IMR-90 (cell line): ENCODE data around the gene TMC1. TPM values are rescaled to one million over a fixed set of nuclear protein-coding genes. Genes with fewer than 3 reads are reported as not detected.

Source experiments
- ATAC-seq: fragments of 200-7000 bp; cut with Tn5 transposase; 2 replicates; pipeline ENCODE4 v1.9.1; 2020; ENCODE audit warnings: low read depth, mild to moderate bottlenecking, moderate library complexity
- BruUV-seq: library from RNA; stranded (reverse); fragments of 400-500 nt; replicated peaks from 2 replicates; lab custom pipeline; 2021; lab: Mats Ljungman, UMichigan
- CTCF ChIA-PET: fragments of 300-600 bp; formaldehyde crosslinking; extraction: SDS; loops from one replicate; lab custom pipeline; 2021; ENCODE audit warnings: antibody characterized with exemption; lab: Yijun Ruan, JAX
- POLR2A ChIA-PET: fragments of 300-600 bp; sonication (Branson Sonifier 250); formaldehyde crosslinking; loops from one replicate; lab custom pipeline; 2022; ENCODE audit warnings: antibody characterized with exemption; ENCODE audit not compliant: unreplicated experiment; lab: Charles Lee
- DNase-seq: peaks from one replicate; pipeline ENCODE4 v3.0.0; 2013
- H2AFZ ChIP-seq: replicated peaks from 2 replicates; pipeline ENCODE3; 2013; ENCODE audit warnings: low read length, mild to moderate bottlenecking; ENCODE audit not compliant: poor library complexity
- H2AK5ac ChIP-seq: 2 replicates; pipeline ENCODE4 v1.6.1; 2013; ENCODE audit warnings: low read depth, low read length, inconsistent platforms
- H2AK9ac ChIP-seq: replicated peaks from 2 replicates; pipeline ENCODE3; 2013; ENCODE audit warnings: mild to moderate bottlenecking, low read depth, low read length, moderate library complexity; ENCODE audit not compliant: poor library complexity
- H2BK120ac ChIP-seq: 2 replicates; pipeline ENCODE4 v1.6.1; 2013; ENCODE audit warnings: low read depth, low read length, inconsistent platforms
- H2BK15ac ChIP-seq: 3 replicates; pipeline ENCODE4 v1.6.1; 2013; ENCODE audit warnings: low read depth, low read length, inconsistent platforms
- H2BK20ac ChIP-seq: 2 replicates; pipeline ENCODE4 v1.6.1; 2013; ENCODE audit warnings: low read depth, mild to moderate bottlenecking, inconsistent platforms, low read length, moderate library complexity
- H2BK5ac ChIP-seq: 2 replicates; pipeline ENCODE4 v1.6.1; 2013; ENCODE audit warnings: mild to moderate bottlenecking, low read depth, low read length, inconsistent platforms; ENCODE audit not compliant: poor library complexity, severe bottlenecking
- H3K14ac ChIP-seq: replicated peaks from 2 replicates; pipeline ENCODE4 v1.6.1; 2013; ENCODE audit warnings: low read depth, low read length, inconsistent platforms
- H3K18ac ChIP-seq: 2 replicates; pipeline ENCODE4 v1.6.1; 2013; ENCODE audit warnings: low read depth, low read length, control low read depth
- H3K23ac ChIP-seq: 2 replicates; pipeline ENCODE4 v1.6.1; 2013; ENCODE audit warnings: low read depth, low read length, inconsistent platforms
- H3K27ac ChIP-seq: 2 replicates; pipeline ENCODE4 v1.5.1; 2013; ENCODE audit warnings: mild to moderate bottlenecking, control low read depth, low read length; ENCODE audit not compliant: insufficient read depth
- H3K27me3 ChIP-seq: 2 replicates; pipeline ENCODE4 v1.6.1; 2013; ENCODE audit warnings: low read length; ENCODE audit not compliant: control insufficient read depth, insufficient read depth
- H3K36me3 ChIP-seq: 2 replicates; pipeline ENCODE4 v1.6.1; 2013; ENCODE audit warnings: low read length, mixed read lengths; ENCODE audit not compliant: control insufficient read depth, insufficient read depth
- H3K4ac ChIP-seq: 2 replicates; pipeline ENCODE4 v1.6.1; 2013; ENCODE audit warnings: low read depth, low read length, inconsistent platforms
- H3K4me1 ChIP-seq: 2 replicates; pipeline ENCODE4 v1.6.1; 2013; ENCODE audit warnings: low read length, mixed read lengths; ENCODE audit not compliant: control insufficient read depth, insufficient read depth
- H3K4me2 ChIP-seq: 2 replicates; pipeline ENCODE4 v1.6.1; 2013; ENCODE audit warnings: low read depth, mild to moderate bottlenecking, control low read depth, low read length, moderate library complexity
- H3K4me3 ChIP-seq: 2 replicates; pipeline ENCODE4 v1.5.1; 2013; ENCODE audit warnings: low read depth, mild to moderate bottlenecking, control low read depth, low read length, moderate library complexity; ENCODE audit not compliant: insufficient read depth
- H3K56ac ChIP-seq: 2 replicates; pipeline ENCODE4 v1.6.1; 2013; ENCODE audit warnings: low read length, inconsistent platforms; ENCODE audit not compliant: insufficient read depth; ENCODE audit errors: extremely low read depth
- H3K79me1 ChIP-seq, 2 experiments: 2 replicates each; pipeline ENCODE4 v1.6.1; 2013; ENCODE audit warnings: low read length in 2 of 2, inconsistent platforms in 1 of 2, low read depth in 1 of 2
- H3K9ac ChIP-seq: 2 replicates; pipeline ENCODE4 v1.6.1; 2013; ENCODE audit warnings: low read depth, low read length, control low read depth
- H3K9me1 ChIP-seq: 2 replicates; pipeline ENCODE4 v1.6.1; 2013; ENCODE audit warnings: low read length, inconsistent platforms; ENCODE audit not compliant: insufficient read depth
- H3K9me3 ChIP-seq: 2 replicates; pipeline ENCODE4 v1.6.1; 2013; ENCODE audit warnings: low read length; ENCODE audit not compliant: control insufficient read depth, insufficient read depth
- H4K20me1 ChIP-seq: 2 replicates; pipeline ENCODE4 v1.6.1; 2013; ENCODE audit warnings: low read length, inconsistent platforms; ENCODE audit not compliant: insufficient read depth
- H4K5ac ChIP-seq: 2 replicates; pipeline ENCODE4 v1.6.1; 2013; ENCODE audit warnings: mild to moderate bottlenecking, low read depth, low read length, control low read depth
- H4K8ac ChIP-seq, 2 experiments: 2 replicates each; pipeline ENCODE4 v1.6.1; 2013; ENCODE audit warnings: low read depth in 2 of 2, low read length in 2 of 2, control low read depth in 1 of 2, inconsistent platforms in 1 of 2
- H4K91ac ChIP-seq: 2 replicates; pipeline ENCODE4 v1.6.1; 2013; ENCODE audit warnings: low read depth, low read length, inconsistent platforms; ENCODE audit not compliant: insufficient read depth
- BHLHE40 ChIP-seq: fragments of 150-350 bp; IDR thresholded peaks from 2 replicates; pipeline ENCODE4 v1.6.1; 2016; ENCODE audit warnings: mild to moderate bottlenecking, low read depth, low read length
- CEBPB ChIP-seq: IDR thresholded peaks from 2 replicates; pipeline ENCODE4 v1.6.1; 2012; ENCODE audit warnings: low read depth, low read length, improper control_type of control experiment
- CHD1 ChIP-seq: IDR thresholded peaks from 2 replicates; pipeline ENCODE4 v1.6.1; 2012; ENCODE audit warnings: low read depth, low read length, improper control_type of control experiment
- CTCF ChIP-seq: conservative IDR thresholded peaks from 2 replicates; pipeline ENCODE4 v1.5.1; 2012; ENCODE audit warnings: mild to moderate bottlenecking, low read depth, low read length, improper control_type of control experiment
- FOS ChIP-seq: fragments of 150-350 bp; IDR thresholded peaks from 2 replicates; pipeline ENCODE4 v1.6.1; 2016; ENCODE audit warnings: low read depth, low read length
- MAFK ChIP-seq: IDR thresholded peaks from 2 replicates; pipeline ENCODE4 v1.6.1; 2012; ENCODE audit warnings: low read depth, low read length, improper control_type of control experiment
- MAZ ChIP-seq: IDR thresholded peaks from 2 replicates; pipeline ENCODE4 v1.6.1; 2012; ENCODE audit warnings: low read depth, mild to moderate bottlenecking, low read length, improper control_type of control experiment, moderate library complexity, borderline replicate concordance
- MXI1 ChIP-seq: IDR thresholded peaks from 2 replicates; pipeline ENCODE4 v1.6.1; 2012; ENCODE audit warnings: low read depth, mild to moderate bottlenecking, low read length, moderate library complexity, borderline replicate concordance
- NFE2L2 ChIP-seq: fragments of 150-350 bp; IDR thresholded peaks from 2 replicates; pipeline ENCODE4 v1.6.1; 2016; ENCODE audit warnings: low read depth, mild to moderate bottlenecking, low read length
- POLR2A ChIP-seq: IDR thresholded peaks from 2 replicates; pipeline ENCODE4 v1.6.1; 2012; ENCODE audit warnings: mild to moderate bottlenecking, low read depth, low read length
- RAD21 ChIP-seq: IDR thresholded peaks from 2 replicates; pipeline ENCODE4 v1.6.1; 2012; ENCODE audit warnings: low read length, improper control_type of control experiment
- RCOR1 ChIP-seq: IDR thresholded peaks from 2 replicates; pipeline ENCODE4 v1.6.1; 2012; ENCODE audit warnings: mild to moderate bottlenecking, low read length, improper control_type of control experiment; ENCODE audit not compliant: insufficient replicate concordance
- RFX5 ChIP-seq: IDR thresholded peaks from 2 replicates; pipeline ENCODE4 v1.8.0; 2012; ENCODE audit warnings: low read depth, mild to moderate bottlenecking, low read length, moderate library complexity
- SMC3 ChIP-seq: fragments of 150-350 bp; IDR thresholded peaks from 2 replicates; pipeline ENCODE4 v1.6.1; 2016; ENCODE audit warnings: low read depth, mild to moderate bottlenecking, antibody characterized with exemption, low read length, moderate library complexity
- USF2 ChIP-seq: fragments of 150-350 bp; IDR thresholded peaks from 2 replicates; pipeline ENCODE4 v1.6.1; 2017; ENCODE audit warnings: mild to moderate bottlenecking, antibody characterized with exemption, low read length, low read depth
- WGBS, 2 experiments: methylation state at CpG; one replicate each; pipeline versions ENCODE4 v1.1.5 to v1.1.7; 2013; ENCODE audit warnings: missing lambda C conversion rate in 2 of 2; ENCODE audit not compliant: insufficient read length in 1 of 2; ENCODE audit errors: extremely low coverage in 2 of 2; 5-methylcytosine and 5-hydroxymethylcytosine counted together
- dilution Hi-C: fragments of 300-500 bp; cut with HindIII; formaldehyde crosslinking; loops from one replicate; pipeline ENCODE4 v1.14.3; 2018; ENCODE audit warnings: low sequenced_read_pairs; ENCODE audit not compliant: unreplicated experiment
- in situ Hi-C: fragments of 300-500 bp; cut with MboI; formaldehyde crosslinking; loops from 3 replicates; pipeline ENCODE4 v1.14.3; 2019; ENCODE audit warnings: low sequenced_read_pairs, inconsistent platforms, mixed read lengths
- intact Hi-C: fragments of 100-400 bp; cut with micrococcal nuclease; formaldehyde crosslinking; loops from 2 replicates; pipeline ENCODE4 v1.10.0; 2022
- polyA plus RNA-seq, 3 experiments: library from polyadenylated mRNA; depleted of rRNA; stranded (reverse); fragments of >200 nt; gene quantifications; 2 replicates each; pipeline ENCODE4 v1.2.3, GENCODE V29; 2012; ENCODE audit warnings: low replicate concordance in 1 of 3
- total RNA-seq: library from RNA; depleted of rRNA; stranded (reverse); fragments of >200 nt; gene quantifications from 2 replicates; pipeline ENCODE4 v1.2.3, GENCODE V29; 2012

Gene TMC1
- total and polyA plus RNA-seq, 2 of the 4 experiments (the other 2 are of a cell fraction): not detected

- dilution Hi-C loops: no loop called here
- peak; percentile 36 for ATAC-seq
- TF ChIP-seq NFE2L2 (no peak), CTCF (peak; percentile 37), RFX5 (no peak), BHLHE40 (no peak), USF2 (no peak), MAZ (0 out of 2 replicates have a peak, but pooled peaks have one; percentile 22), SMC3 (peak; percentile 51), FOS (peak; percentile 90), RCOR1 (peak; percentile 44), MXI1 (no peak), RAD21 (peak; percentile 56), CHD1 (no peak), CEBPB (peak; percentile 97), POLR2A (no peak), MAFK (no peak)
Observed at GRCh38 chr9:72586388-72587130, 65.2 kb downstream of the TMC1 start.

More at GRCh38 chr9:72586388-72587130, 65.2 kb downstream of the TMC1 start:
- Histone ChIP-seq H3K79me1 (peaks cover 0 to 11% of the 10 kb centered on the region in 2 experiments; a peak in 1 of 4 replicates), H2AK5ac (peak overlapping the region; percentile 84), H3K4me1 (peaks cover 18% of the 10 kb centered on the region), H3K9ac (peak overlapping the region; percentile 24), H3K27ac (peak overlapping the region; percentile 91), H3K9me3 (no peaks in the 10 kb centered on the region), H3K9me1 (peaks cover 8% of the 10 kb centered on the region), H2BK20ac (peak overlapping the region; percentile 98), H3K18ac (peak overlapping the region; percentile 99), H3K14ac (peak overlapping the region; percentile 83), H3K36me3 (no peaks in the 10 kb centered on the region), H4K91ac (peak overlapping the region; percentile 92), H2BK15ac (peak overlapping the region; percentile 87), H2AK9ac (peak overlapping the region; percentile 58), H2BK5ac (peak overlapping the region; percentile 97), H3K4me2 (peak overlapping the region; percentile 58), H3K27me3 (no peaks in the 10 kb centered on the region), H2BK120ac (peak overlapping the region; percentile 95), H3K23ac (peak overlapping the region; percentile 88), H3K4ac (peak overlapping the region; percentile 94), H4K8ac (peak overlapping the region; percentile 74 to 86), H4K20me1 (no peaks in the 10 kb centered on the region), H3K4me3 (no peak overlapping the region), H3K56ac (peak overlapping the region; percentile 65), H2AFZ (no peak overlapping the region), H4K5ac (peak overlapping the region; percentile 98)
- ChIA-PET POLR2A (interaction anchor here (0.6 to 1.3 kb wide), 5 partner anchors 76 to 230 kb away, joined by 3 to 10 read pairs (median 4); partner anchors contain the start of gene ZFAND5), CTCF (interaction anchor here (0.7 to 1.3 kb wide), 5 partner anchors 18 to 305 kb away, joined by 3 to 5 read pairs (median 3); no protein-coding TSS in a partner anchor)
- DNase-seq: peak; percentile 90
- in situ Hi-C loops: no loop called here
- no TSS peak for BruUV-seq
- intact Hi-C loops: loop anchor here (2.0 kb wide), 1 partner anchor 106 kb away; no protein-coding TSS in a partner anchor
- no CpG with 5 or more reads among the region's 5 CpGs for WGBS, 2 experiments
